Duodenal mucosa (tissue), 2 donors: ENCODE measurements around the gene HAX1.

ENCODE experiments used
- H3K27ac ChIP-seq: one replicate; pipeline ENCODE4 v1.7.0; 2013; ENCODE audit warnings: low read depth, low read length
- H3K27me3 ChIP-seq, 2 donors: one replicate each; pipeline ENCODE4 v1.7.0; 2013; ENCODE audit warnings: low read length in 2 of 2, control low read depth in 1 of 2; ENCODE audit not compliant: insufficient read depth in 2 of 2, control insufficient read depth in 1 of 2
- H3K36me3 ChIP-seq, 2 donors: one replicate each; pipeline ENCODE4 v1.7.0; 2013; ENCODE audit warnings: low read length in 2 of 2, control low read depth in 1 of 2; ENCODE audit not compliant: insufficient read depth in 2 of 2, control insufficient read depth in 1 of 2
- H3K4me1 ChIP-seq, 2 donors: one replicate each; pipeline ENCODE4 v1.7.0; 2013; ENCODE audit warnings: low read length in 2 of 2, control low read depth in 1 of 2; ENCODE audit not compliant: insufficient read depth in 2 of 2, control insufficient read depth in 1 of 2
- H3K4me3 ChIP-seq, 2 donors: one replicate each; pipeline ENCODE4 v1.7.0; 2013; ENCODE audit warnings: low read length in 2 of 2, low read depth in 1 of 2
- H3K9ac ChIP-seq, 2 donors: one replicate each; pipeline ENCODE4 v1.7.0; 2013; ENCODE audit warnings: low read length in 2 of 2, low read depth in 1 of 2
- H3K9me3 ChIP-seq, 2 donors: one replicate each; pipeline ENCODE4 v1.7.0; 2013; ENCODE audit warnings: low read length in 2 of 2, control low read depth in 1 of 2; ENCODE audit not compliant: control insufficient read depth in 1 of 2

The HAX1 gene

GRCh38 chr1:154324669-154325582 is 52.5 kb downstream of the HAX1 start, which contains the start of gene ATP8B2:
TSS of gene ATP8B2 (plus strand) at chr1:154325525. CDS start at chr1:154328142, 2,617 bp downstream.
- Histone ChIP-seq H3K9me3 (no peaks in the 10 kb centered on the region), H3K4me3 (peak within 1 kb of the TSS; percentile 77 to 81), H3K27ac (peak within 1 kb of the TSS; percentile 70), H3K36me3 (no peaks in the 10 kb centered on the region), H3K4me1 (peaks cover 38 to 42% of the 10 kb centered on the region in 2 donors), H3K27me3 (peaks cover 17 to 19% of the 10 kb centered on the region in 2 donors), H3K9ac (peak within 1 kb of the TSS; percentile 51 to 63)
